ENCODE data around the gene MAP2K4. TPM values are rescaled to one million over a fixed set of nuclear protein-coding genes. Genes with fewer than 3 reads are reported as not detected.

MAP2K4 gene
- total RNA-seq, 1 experiment from 2014 or later, result 41.2 TPM

DNA sequence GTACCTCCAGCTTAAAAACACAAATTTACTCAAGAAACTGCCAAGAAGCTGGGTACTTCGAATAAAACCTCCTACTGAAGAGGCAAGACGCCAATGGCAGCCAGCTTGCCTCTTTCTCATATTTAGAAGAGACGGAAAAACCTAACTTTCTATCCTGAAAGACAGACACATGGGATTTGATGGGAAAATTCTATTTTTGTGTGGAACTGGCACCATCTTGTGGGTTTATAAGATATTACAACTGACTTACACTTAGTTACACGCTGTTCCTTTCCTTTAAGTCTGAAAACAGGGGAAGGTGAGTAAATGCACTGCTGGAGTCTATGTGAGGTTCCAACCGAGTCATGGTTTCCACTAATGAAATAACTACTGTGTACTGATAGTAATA lies 33.7 kb upstream of the MAP2K4 start:
- DNase-seq (ENCODE audit: low spot score), result peak; percentile 69
- peaks cover 49% of the 10 kb centered on the region for H3K36me3 ChIP-seq (ENCODE audit: insufficient read depth, low read length, poor library complexity, severe bottlenecking)
- POLR2A ChIA-PET (ENCODE audit: low non-redundant PET), result interaction anchor here (0.7 kb wide), 1 partner anchor 10 kb away, joined by 4 read pairs; no protein-coding TSS in a partner anchor

GRCh38 chr17:11990363-11990983 lies 30.2 kb upstream of the MAP2K4 start:
- POLR2A ChIA-PET (ENCODE audit: low non-redundant PET), result no interaction called here
- intact Hi-C loops (cut with micrococcal nuclease; ENCODE audit: unreplicated experiment), result no loop called here
- no TSS peak for BruUV-seq (replicated peaks)

More for the DNA sequence above, 33.7 kb upstream of the MAP2K4 start:
- TF ChIP-seq CTCF (conservative IDR thresholded peaks at IDR 0.05; ENCODE audit: low read depth, low read length) (peak; percentile 63), EZH2 (IDR thresholded peaks at IDR 0.05; ENCODE audit: borderline replicate concordance, low read depth, low read length, poor library complexity, severe bottlenecking) (no peak)
- no peak overlapping the region for H3K4me3 ChIP-seq (ENCODE audit: low read depth, low read length, poor library complexity, severe bottlenecking)
- CTCF ChIA-PET, result interaction anchor here (0.8 to 1.8 kb wide), 3 partner anchors 1111 to 1340 kb away, joined by 3 to 6 read pairs (median 3); no protein-coding TSS in a partner anchor
- BruUV-seq (replicated peaks), result no TSS peak
- H3K27me3 ChIP-seq (replicated peaks; ENCODE audit: insufficient read depth, low read depth, low read length, poor library complexity), result no peaks in the 10 kb centered on the region
- no peaks in the 10 kb centered on the region for H3K9me3 ChIP-seq (ENCODE audit: low read depth, low read length, poor library complexity, severe bottlenecking)
- H3K27ac ChIP-seq (ENCODE audit: low read depth, low read length, poor library complexity, severe bottlenecking), result no peak overlapping the region
- intact Hi-C loops (cut with micrococcal nuclease; ENCODE audit: unreplicated experiment), result loop anchor here (1.0 to 5.0 kb wide), 3 partner anchors 1108 to 1250 kb away; no protein-coding TSS in a partner anchor
- peaks cover 10% of the 10 kb centered on the region for H3K4me1 ChIP-seq (ENCODE audit: insufficient read depth, low read length, poor library complexity, severe bottlenecking)

DNA sequence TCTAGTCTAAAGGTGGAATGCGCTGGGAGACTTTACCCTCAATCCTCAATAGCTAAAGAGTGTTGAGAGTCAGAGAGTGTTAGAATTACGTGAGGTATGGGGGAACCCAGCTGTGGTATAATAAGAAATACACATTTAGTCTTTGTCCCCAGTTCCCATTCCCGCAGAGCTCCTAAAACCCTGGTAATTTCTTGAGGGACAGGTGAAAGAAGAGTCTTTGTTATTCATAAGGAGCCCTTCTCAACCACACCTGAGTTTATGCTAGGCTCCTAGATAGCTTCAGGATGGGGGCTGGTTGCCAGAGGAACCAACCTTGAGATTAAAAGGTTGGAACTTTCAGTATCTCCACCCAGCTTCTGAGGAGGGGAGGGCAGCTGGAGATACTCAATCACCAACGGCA lies 29.2 kb upstream of the MAP2K4 start:
- Histone ChIP-seq H3K9me3 (ENCODE audit: low read depth, low read length, poor library complexity, severe bottlenecking) (no peaks in the 10 kb centered on the region), H3K27ac (ENCODE audit: low read depth, low read length, poor library complexity, severe bottlenecking) (no peak overlapping the region), H3K4me3 (ENCODE audit: low read depth, low read length, poor library complexity, severe bottlenecking) (no peak overlapping the region), H3K27me3 (replicated peaks; ENCODE audit: insufficient read depth, low read depth, low read length, poor library complexity) (no peaks in the 10 kb centered on the region), H3K36me3 (ENCODE audit: insufficient read depth, low read length, poor library complexity, severe bottlenecking) (peaks cover 33% of the 10 kb centered on the region), H3K4me1 (ENCODE audit: insufficient read depth, low read length, poor library complexity, severe bottlenecking) (peaks cover 8% of the 10 kb centered on the region)
- ChIA-PET CTCF (no interaction called here), POLR2A (ENCODE audit: low non-redundant PET) (no interaction called here)
- intact Hi-C loops (cut with micrococcal nuclease; ENCODE audit: unreplicated experiment), result no loop called here
- no peak for TF ChIP-seq CTCF (conservative IDR thresholded peaks at IDR 0.05; ENCODE audit: low read depth, low read length)
- DNase-seq (ENCODE audit: low spot score), result no peak
- BruUV-seq (replicated peaks), result no TSS peak

More at GRCh38 chr17:11990363-11990983, 30.2 kb upstream of the MAP2K4 start:
- no peak for TF ChIP-seq EZH2 (IDR thresholded peaks at IDR 0.05; ENCODE audit: borderline replicate concordance, low read depth, low read length, poor library complexity, severe bottlenecking)
- TF ChIP-seq CTCF (conservative IDR thresholded peaks at IDR 0.05; ENCODE audit: low read depth, low read length), result no peak
- no peaks in the 10 kb centered on the region for H3K27me3 ChIP-seq (replicated peaks; ENCODE audit: insufficient read depth, low read depth, low read length, poor library complexity)
- H3K4me1 ChIP-seq (ENCODE audit: insufficient read depth, low read length, poor library complexity, severe bottlenecking), result peaks cover 3% of the 10 kb centered on the region
- H3K36me3 ChIP-seq (ENCODE audit: insufficient read depth, low read length, poor library complexity, severe bottlenecking), result peaks cover 36% of the 10 kb centered on the region
- CTCF ChIA-PET, result interaction anchor here (0.6 kb wide), 1 partner anchor 9 kb away, joined by 5 read pairs; no protein-coding TSS in a partner anchor
- H3K27ac ChIP-seq (ENCODE audit: low read depth, low read length, poor library complexity, severe bottlenecking), result no peak overlapping the region
- no peak overlapping the region for H3K4me3 ChIP-seq (ENCODE audit: low read depth, low read length, poor library complexity, severe bottlenecking)
- no peaks in the 10 kb centered on the region for H3K9me3 ChIP-seq (ENCODE audit: low read depth, low read length, poor library complexity, severe bottlenecking)
- no peak for DNase-seq (ENCODE audit: low spot score)
